Hippocampal formation (tissue), 2 donors: ENCODE data around the gene CAMKK1.

Source experiments
- DNase-seq, 2 donors: peaks; one replicate each; lab custom pipeline; 2025; lab: John Stamatoyannopoulos, UW

Gene CAMKK1

GRCh38 chr17:3893003-3893719 lies at the start of gene CAMKK1:
CAMKK1 (minus strand) TSS chr17:3893053; CDS start chr17:3885687, 7,366 bp downstream.
- peak; percentile 55 to 76 for DNase-seq

- no peak for DNase-seq
These were observed 48.3 kb upstream of the CAMKK1 start for GRCh38 chr17:3940965-3941698.

GRCh38 chr17:3937359-3937758 lies 44.5 kb upstream of the CAMKK1 start:
- no peak for DNase-seq

GRCh38 chr17:3935825-3936355 lies 43.0 kb upstream of the CAMKK1 start:
- no peak for DNase-seq

- DNase-seq, result no peak
These were observed 42.3 kb upstream of the CAMKK1 start for GRCh38 chr17:3935140-3935542.

GRCh38 chr17:3929764-3930163 lies 36.9 kb upstream of the CAMKK1 start:
- no peak for DNase-seq

- no peak for DNase-seq
These were observed 36.3 kb upstream of the CAMKK1 start for GRCh38 chr17:3929181-3929580.

- DNase-seq, result no peak
These were observed 35.6 kb upstream of the CAMKK1 start for GRCh38 chr17:3928406-3928805.

- no peak for DNase-seq
These were observed 34.9 kb upstream of the CAMKK1 start for GRCh38 chr17:3927628-3928340.

GRCh38 chr17:3926860-3927627 lies 34.2 kb upstream of the CAMKK1 start:
- no peak for DNase-seq

GRCh38 chr17:3925684-3926485 lies 33.0 kb upstream of the CAMKK1 start:
- no peak for DNase-seq

- DNase-seq, result no peak
These were observed 31.9 kb upstream of the CAMKK1 start for GRCh38 chr17:3924512-3925350.

- DNase-seq, result no peak
These were observed 30.8 kb upstream of the CAMKK1 start for GRCh38 chr17:3923466-3924190.

- no peak for DNase-seq
These were observed 29.9 kb upstream of the CAMKK1 start for GRCh38 chr17:3922765-3923164.

GRCh38 chr17:3921502-3922319 lies 28.9 kb upstream of the CAMKK1 start:
- DNase-seq, result no peak

- no peak for DNase-seq
These were observed 28.2 kb upstream of the CAMKK1 start for GRCh38 chr17:3921006-3921405.

GRCh38 chr17:3919123-3919624 lies 26.3 kb upstream of the CAMKK1 start:
- DNase-seq, result no peak
